Measurements from ENCODE around the gene SLC38A9. TPM values are rescaled to one million over a fixed set of nuclear protein-coding genes. Genes with fewer than 3 reads are reported as not detected.

Gene SLC38A9
- total RNA-seq, 1 donor from 2014 or later = 36.6 TPM

DNA sequence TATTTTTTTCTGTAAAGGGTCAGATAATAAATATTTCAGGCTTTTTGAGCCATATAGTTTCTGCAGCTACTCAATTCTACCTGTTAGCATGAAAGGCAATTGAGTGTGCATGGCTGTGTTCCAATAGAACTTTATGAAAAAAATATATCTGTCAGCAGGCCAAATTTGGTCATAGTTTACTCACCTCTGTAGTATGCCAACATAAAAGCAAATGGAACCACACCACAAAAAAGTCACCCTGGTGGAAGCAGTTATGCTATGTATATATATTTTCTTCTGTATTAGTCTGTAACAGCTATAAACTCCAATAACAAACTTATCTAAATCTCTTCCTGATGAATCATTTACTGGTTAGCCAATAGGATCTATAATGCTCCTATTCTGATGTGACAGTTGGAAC lies 3.4 kb downstream of the SLC38A9 start:
- no peak for DNase-seq (ENCODE audit: extremely low spot score, unreplicated experiment)
- H3K9me3 Mint-ChIP-seq = no peaks in the 10 kb centered on the region
- H3K27ac Mint-ChIP-seq = no peak overlapping the region
- H3K4me3 Mint-ChIP-seq = no peak overlapping the region
- peaks cover 7% of the 10 kb centered on the region for H3K36me3 Mint-ChIP-seq
- TF ChIP-seq, protein P1, sequence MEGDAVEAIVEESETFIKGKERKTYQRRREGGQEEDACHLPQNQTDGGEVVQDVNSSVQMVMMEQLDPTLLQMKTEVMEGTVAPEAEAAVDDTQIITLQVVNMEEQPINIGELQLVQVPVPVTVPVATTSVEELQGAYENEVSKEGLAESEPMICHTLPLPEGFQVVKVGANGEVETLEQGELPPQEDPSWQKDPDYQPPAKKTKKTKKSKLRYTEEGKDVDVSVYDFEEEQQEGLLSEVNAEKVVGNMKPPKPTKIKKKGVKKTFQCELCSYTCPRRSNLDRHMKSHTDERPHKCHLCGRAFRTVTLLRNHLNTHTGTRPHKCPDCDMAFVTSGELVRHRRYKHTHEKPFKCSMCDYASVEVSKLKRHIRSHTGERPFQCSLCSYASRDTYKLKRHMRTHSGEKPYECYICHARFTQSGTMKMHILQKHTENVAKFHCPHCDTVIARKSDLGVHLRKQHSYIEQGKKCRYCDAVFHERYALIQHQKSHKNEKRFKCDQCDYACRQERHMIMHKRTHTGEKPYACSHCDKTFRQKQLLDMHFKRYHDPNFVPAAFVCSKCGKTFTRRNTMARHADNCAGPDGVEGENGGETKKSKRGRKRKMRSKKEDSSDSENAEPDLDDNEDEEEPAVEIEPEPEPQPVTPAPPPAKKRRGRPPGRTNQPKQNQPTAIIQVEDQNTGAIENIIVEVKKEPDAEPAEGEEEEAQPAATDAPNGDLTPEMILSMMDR (conservative IDR thresholded peaks at IDR 0.05) = no peak
- no peaks in the 10 kb centered on the region for H3K27me3 Mint-ChIP-seq
- H3K4me1 Mint-ChIP-seq (ENCODE audit: unreplicated experiment) = peaks cover 14% of the 10 kb centered on the region

DNA sequence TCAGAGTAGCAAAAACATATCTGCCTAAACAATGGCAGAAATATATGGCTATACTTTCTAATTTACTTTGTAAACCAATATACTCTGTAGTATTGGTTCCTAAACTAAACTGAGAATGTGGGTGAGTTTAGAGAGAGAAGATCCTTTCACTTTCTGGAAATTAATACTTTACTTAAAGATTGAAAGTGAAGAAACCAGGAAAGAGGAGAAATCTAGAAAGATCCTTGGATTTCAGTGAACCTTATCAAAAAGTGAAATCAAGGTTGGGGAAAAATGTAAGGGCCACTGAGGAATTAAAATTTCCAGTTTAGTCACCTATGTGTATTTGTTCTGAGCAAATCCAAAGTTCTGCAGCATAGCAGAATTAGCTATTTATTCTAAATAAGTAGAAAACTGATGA lies 5.9 kb downstream of the SLC38A9 start:
- Mint-ChIP-seq H3K4me1 (ENCODE audit: unreplicated experiment) (no peaks in the 10 kb centered on the region), H3K4me3 (no peak overlapping the region), H3K27me3 (no peaks in the 10 kb centered on the region), H3K27ac (no peak overlapping the region), H3K9me3 (no peaks in the 10 kb centered on the region), H3K36me3 (peaks cover 13% of the 10 kb centered on the region)
- DNase-seq (ENCODE audit: extremely low spot score, unreplicated experiment) = no peak
- TF ChIP-seq, protein P1 (conservative IDR thresholded peaks at IDR 0.05) = no peak

DNA sequence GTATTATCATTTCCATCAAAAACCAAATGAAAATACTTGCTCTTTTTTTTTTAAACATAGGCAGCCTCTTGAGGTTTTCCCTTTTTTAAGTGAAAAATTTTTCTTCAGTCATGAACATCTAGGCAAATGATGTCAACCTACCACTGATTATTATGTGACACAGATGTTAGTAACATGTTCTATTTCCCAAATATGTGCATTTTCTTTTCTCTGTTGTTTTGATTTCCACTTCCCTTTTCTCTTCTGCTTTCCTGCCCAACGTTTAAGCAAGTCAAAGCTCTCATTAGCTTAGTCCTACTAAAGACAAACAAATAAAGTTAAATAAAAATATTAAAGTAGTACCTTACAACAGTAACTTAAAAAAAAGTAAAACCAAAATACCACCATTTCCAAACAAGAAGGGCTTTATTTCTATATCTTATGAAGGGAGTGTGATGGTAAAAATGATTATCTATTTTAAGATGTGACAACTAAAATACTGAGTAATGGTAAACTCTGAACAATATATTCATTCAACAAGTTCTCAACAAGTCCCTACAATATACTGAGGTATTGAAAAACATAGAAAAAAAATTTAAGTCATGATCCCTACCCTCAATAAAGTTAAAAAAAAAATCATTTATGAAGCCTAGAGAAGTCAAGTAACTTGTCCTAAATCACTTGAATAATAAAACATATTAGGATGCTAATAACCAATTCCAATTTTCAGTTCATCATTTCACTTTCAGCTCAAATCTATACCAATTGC lies 9.4 kb downstream of the SLC38A9 start:
- H3K4me3 Mint-ChIP-seq = no peak overlapping the region
- no peaks in the 10 kb centered on the region for H3K4me1 Mint-ChIP-seq (ENCODE audit: unreplicated experiment)
- TF ChIP-seq, protein P1 (conservative IDR thresholded peaks at IDR 0.05) = no peak
- H3K27me3 Mint-ChIP-seq = no peaks in the 10 kb centered on the region
- H3K27ac Mint-ChIP-seq = no peak overlapping the region
- H3K36me3 Mint-ChIP-seq = peaks cover 17% of the 10 kb centered on the region
- no peaks in the 10 kb centered on the region for H3K9me3 Mint-ChIP-seq
- no peak for DNase-seq (ENCODE audit: extremely low spot score, unreplicated experiment)

DNA sequence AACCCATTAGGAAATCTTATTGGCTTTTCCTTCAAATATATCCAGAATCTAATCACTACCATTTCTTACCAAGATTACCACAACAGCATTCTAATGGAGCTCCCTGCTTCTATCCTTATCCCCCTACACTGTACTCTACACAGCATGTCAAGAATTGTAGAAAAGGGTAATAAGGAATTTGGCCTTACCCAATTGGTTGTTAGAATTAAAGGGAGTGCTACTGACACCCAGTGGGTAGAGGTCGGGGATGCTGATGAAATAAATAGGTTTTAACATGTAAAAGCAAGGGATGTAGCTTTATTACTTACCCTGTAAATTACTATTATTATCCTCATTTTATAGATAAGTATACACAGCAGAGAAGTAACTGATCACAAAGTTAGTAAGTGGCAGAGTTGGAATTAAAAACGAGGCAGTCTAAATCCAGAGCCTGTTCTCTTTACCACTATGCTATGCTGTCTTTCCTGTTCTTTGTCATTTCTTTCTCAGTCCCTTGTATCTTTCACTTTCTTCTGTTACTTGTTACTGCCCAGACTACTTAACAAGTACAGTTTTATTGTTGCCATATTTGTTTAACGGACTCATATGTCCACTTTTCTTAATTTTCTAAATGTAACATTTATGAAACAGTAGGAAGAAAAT lies 10.5 kb downstream of the SLC38A9 start:
- Mint-ChIP-seq H3K36me3 (peaks cover 17% of the 10 kb centered on the region), H3K9me3 (no peaks in the 10 kb centered on the region), H3K27ac (no peak overlapping the region), H3K27me3 (no peaks in the 10 kb centered on the region), H3K4me3 (no peak overlapping the region), H3K4me1 (ENCODE audit: unreplicated experiment) (no peaks in the 10 kb centered on the region)
- no peak for DNase-seq (ENCODE audit: extremely low spot score, unreplicated experiment)
- TF ChIP-seq, protein P1 (conservative IDR thresholded peaks at IDR 0.05) = no peak

DNA sequence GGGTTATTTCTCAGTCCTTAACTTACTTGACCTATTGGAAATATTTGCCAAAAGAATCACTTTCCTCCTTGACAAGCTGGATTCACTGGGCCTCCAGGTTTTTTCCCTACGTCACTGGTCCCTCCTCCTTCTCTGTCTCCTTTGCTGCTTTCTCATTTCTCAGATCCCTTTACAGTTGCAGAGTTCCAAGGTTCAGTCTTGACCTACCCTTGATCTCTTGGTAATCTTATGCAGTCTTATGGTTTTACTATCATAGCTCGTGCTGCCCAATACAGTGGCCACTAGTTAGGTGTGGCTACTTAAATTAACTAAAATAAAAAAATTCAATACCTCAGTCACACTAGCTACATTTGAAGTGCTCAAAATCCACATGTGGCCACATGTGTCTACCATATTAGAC lies 11.4 kb downstream of the SLC38A9 start:
- Mint-ChIP-seq H3K27ac (no peak overlapping the region), H3K36me3 (peaks cover 17% of the 10 kb centered on the region)
- no peak for DNase-seq (ENCODE audit: extremely low spot score, unreplicated experiment)

More for the DNA sequence above, 11.4 kb downstream of the SLC38A9 start:
- no peaks in the 10 kb centered on the region for H3K4me1 Mint-ChIP-seq (ENCODE audit: unreplicated experiment)
- H3K4me3 Mint-ChIP-seq = no peak overlapping the region
- H3K9me3 Mint-ChIP-seq = no peaks in the 10 kb centered on the region
- no peaks in the 10 kb centered on the region for H3K27me3 Mint-ChIP-seq
- TF ChIP-seq, protein P1 (conservative IDR thresholded peaks at IDR 0.05) = no peak

Measured in type B pancreatic cell (in vitro differentiated cells).